SK-N-DZ (cell line): ENCODE measurements around the gene ETV7.

Experiments
- DNase-seq: peaks from one replicate; pipeline ENCODE4 v3.0.0-alpha.2; 2015; ENCODE audit warnings: low spot score

ETV7 gene

GRCh38 chr6:36384095-36384494 is 3.4 kb downstream of the ETV7 start:
- DNase-seq, result no peak

DNA sequence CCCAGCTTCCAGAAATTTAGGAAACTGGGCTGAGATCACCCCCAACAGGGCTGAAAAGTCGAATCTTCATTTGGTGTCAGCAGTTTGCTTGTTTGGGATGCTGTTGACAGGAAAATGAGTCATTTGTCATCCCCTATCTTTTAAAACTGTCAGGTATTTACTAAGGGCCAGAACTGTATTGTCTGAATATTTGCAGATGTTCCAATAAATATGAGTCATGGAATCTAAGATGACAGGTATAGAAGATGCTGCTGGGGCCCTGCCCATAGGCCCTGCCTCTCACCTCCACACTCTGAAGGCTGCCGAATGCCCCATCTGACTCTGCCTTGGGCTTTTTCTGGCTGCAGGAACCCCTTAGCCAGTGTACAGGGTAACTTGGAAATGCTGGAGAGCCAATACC is 3.9 kb downstream of the ETV7 start:
- no peak for DNase-seq

- no peak for DNase-seq
Measured at GRCh38 chr6:36382976-36383375, 4.5 kb downstream of the ETV7 start.

- no peak for DNase-seq
Measured at GRCh38 chr6:36381502-36382389, 5.7 kb downstream of the ETV7 start.

DNA sequence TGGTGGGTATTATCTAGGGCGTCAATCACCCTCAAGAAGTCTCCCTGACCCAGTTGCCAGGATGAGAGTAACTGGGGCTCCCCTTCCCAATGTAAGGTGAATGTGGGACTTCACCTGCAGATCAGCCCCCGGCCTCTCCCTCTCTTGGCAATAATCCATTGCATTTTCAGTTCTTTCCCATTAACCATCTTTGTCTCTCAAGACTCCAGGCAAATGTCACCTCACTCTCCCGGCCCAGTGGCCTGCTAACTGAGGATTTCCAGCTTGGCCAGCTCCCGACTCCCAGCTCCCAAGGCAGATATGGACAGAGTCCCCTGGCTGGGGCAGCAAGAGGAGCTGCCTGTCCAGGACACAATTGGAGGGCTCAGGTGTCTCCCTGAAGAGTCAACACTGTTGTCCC is 7.3 kb downstream of the ETV7 start:
- no peak for DNase-seq

GRCh38 chr6:36378936-36379335 is 8.5 kb downstream of the ETV7 start:
- DNase-seq, result no peak

GRCh38 chr6:36378243-36378920 is 9.1 kb downstream of the ETV7 start:
- DNase-seq, result no peak

DNA sequence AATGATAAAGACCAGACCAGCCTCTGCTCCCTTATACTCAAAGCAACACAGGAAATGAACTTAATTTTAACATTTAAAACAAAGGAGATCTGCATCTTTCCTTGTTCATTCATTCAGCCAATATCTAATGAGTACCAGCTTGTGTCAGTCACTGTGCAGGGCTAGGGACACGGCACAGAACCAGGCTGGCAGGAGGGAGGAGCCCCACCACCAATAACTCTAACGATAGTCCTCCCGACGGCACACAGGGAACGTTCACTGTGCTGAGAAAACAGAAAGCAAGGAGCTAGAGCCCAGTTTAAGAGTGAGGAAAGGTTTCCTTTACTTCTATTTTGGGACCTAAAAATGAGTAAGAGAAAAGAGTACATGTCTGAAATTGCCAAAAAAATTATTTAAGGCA is 9.9 kb downstream of the ETV7 start:
- no peak for DNase-seq

GRCh38 chr6:36376742-36377141 is 10.7 kb downstream of the ETV7 start:
- no peak for DNase-seq

DNA sequence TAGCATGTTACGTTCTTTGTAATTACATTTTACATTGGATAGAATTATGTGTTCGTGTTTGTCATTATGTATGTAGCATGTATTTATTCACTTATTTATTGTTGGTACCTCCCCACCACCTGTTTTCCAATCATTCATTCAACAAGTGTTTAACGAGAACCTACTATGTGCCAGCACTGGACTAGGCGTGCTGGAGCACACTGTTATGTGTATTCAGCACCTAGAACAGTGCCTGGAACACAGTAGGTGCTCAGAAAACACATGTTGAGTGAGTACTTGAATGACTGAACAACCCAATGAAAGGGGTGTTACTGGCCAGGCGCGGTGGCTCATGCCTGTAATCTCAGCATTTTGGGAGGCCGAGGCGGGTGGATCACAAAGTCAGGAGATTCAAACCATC is 11.3 kb downstream of the ETV7 start:
- no peak for DNase-seq

DNA sequence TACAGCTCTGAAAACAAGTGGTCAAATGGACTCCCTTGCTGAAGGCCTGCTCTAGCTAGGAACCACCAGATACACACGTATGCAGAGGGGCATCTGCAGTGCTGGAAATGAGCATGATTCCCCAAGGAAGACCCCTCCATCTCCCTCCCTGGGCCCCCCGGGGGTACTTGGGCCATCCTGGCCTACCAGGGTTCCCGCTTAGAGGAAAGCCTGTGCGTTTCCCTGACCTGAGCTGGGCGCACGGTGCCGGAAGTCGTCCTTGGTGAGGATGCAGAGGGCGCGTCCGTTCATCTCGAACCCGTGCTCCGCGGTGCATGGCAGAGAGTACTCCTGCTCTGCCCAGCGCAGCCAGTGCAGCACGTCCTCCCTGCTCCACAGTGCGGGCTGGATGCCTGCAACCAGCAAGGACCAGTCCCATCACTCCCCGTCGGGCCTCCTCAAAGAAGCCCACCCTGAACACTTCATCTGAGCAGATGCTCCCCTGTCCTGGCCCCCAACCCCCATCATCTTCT is 11.8 kb downstream of the ETV7 start:
- DNase-seq, result no peak

GRCh38 chr6:36374972-36375371 is 12.5 kb downstream of the ETV7 start:
- DNase-seq, result no peak

DNA sequence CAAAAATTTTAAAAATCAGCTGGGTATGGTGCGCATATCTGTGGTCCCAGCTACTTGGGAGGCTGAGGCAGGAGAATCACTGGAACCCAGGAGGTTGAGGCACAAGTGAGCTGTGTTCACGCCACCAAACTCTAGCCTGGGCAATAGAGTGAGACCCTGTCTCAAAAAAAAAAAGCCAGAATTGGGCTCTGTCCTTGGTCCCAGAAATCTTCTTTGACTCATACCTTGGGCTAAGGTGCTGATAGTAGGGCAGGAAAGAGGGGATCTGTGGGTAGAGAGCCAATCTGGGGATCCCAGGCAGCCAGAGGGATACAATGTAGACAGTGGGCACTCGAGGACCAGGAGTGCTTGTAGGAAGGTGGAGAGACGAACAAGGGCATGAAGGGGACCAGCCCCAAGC is 13.3 kb downstream of the ETV7 start:
- DNase-seq, result no peak

DNA sequence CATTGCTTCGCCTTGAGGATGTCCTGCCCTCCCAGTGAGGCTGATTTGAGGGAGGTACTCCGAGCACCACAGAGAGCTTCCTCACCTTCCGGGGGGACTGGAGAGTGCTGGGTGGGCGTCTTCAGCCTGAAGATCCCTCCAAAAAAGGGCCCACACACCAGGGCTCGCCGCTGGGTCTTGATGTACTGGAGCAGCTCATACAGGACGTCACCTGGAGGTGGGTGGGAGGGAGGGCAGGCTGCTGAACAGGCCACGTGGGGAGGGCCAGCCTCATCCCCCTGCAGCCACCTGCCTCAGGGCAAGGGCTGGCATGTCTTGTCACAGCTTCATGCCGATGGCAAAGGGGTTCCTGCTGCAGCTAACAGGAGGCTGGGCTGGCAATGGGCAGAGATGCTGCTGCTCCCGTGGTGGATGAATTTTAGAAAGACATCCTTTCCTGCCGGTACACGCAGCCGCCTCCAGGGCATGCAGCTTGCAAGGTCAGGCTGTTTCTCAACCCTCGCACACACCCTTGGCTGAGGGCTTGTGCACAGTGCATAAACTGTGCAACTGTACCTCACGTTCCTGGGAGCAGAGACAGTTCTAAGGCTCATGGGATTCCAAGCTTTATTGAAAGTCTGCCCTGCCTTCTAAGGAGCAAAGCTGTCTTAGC is 14.0 kb downstream of the ETV7 start:
- DNase-seq, result no peak

DNA sequence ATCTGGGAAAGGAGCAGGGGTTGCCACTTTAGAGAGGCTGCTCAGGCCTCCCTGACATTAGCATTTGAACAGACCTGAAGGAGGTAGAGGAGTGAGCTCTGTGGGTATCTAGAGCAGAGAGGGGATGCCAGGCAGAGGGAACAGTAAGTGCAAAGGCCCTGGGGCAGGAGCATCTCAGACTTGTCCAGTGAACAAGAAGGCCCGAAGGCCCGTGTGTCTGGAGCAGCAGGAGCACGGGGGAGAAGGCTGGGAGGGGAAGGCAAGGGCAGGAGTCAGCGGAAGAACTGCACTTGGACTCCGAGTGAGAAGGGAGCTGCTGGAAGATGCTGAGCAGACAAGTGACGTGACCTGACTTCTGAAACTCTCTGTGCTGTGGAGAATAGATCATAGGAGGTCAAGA is 15.4 kb downstream of the ETV7 start:
- DNase-seq, result no peak

DNA sequence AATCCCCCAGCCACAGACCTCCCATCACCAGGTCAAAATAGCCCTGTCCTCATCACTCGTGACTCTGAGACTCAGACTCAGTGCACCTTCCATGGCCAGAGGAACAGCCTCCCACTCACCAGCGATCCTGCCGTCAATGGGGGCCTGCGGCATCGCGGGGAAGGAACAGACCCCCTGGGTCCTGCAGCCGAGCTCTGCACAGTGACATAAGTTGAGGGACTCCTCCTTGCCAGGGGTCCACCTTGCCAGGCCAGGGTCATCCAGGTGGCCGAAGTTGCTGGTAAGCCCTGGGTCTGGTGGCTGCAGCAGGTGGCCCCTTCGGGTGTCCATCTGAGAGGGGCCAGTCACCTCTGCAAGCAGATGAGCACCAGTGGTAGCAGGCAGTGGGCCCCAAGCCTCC is 16.3 kb downstream of the ETV7 start:
- no peak for DNase-seq

GRCh38 chr6:36370638-36371037 is 16.8 kb downstream of the ETV7 start:
- DNase-seq, result no peak

GRCh38 chr6:36368921-36369865 is 18.3 kb downstream of the ETV7 start:
- DNase-seq, result no peak

- DNase-seq, result no peak
Measured at GRCh38 chr6:36368421-36368820, 19.0 kb downstream of the ETV7 start.

DNA sequence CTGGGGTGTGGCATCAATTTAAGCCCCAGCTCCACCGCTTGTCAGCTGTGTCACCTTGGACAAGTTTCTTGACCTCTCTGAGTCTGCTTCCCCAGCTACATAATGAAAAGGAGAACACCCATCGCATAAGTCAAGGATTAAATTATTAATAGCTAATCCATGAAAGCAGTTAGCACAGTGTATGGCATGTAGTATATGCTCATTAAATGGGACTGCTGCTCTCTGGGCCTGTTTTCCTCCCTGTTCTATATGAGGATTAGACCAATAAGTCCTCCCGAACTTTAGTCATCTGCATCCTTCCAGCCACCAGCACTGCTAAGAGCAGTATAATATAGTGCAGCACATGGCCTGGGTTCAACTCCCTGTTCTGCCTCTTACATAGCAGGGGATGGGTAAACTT is 19.7 kb downstream of the ETV7 start:
- no peak for DNase-seq
